ENCODE data around the gene C1orf87.

The C1orf87 gene

DNA sequence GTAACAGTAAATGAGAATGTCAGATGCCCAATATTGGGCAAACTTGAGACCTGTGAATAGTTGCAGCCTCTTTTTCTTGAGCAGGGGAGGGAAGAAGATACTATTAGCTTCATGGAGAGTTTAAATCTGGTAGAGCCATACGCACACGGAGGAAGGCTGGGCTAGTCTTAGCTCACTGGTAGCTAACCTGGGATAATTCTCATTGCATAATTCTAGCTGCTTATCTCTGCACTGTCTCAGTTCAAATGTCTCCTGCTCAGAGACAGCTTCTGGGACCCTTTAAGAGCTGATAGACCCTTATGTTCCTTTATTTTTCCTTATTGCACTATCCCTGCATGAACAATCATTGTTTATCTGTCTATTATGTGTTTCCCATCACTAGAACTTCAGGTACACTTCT is 8.4 kb downstream of the C1orf87 start:
- TF ChIP-seq, protein P1, sequence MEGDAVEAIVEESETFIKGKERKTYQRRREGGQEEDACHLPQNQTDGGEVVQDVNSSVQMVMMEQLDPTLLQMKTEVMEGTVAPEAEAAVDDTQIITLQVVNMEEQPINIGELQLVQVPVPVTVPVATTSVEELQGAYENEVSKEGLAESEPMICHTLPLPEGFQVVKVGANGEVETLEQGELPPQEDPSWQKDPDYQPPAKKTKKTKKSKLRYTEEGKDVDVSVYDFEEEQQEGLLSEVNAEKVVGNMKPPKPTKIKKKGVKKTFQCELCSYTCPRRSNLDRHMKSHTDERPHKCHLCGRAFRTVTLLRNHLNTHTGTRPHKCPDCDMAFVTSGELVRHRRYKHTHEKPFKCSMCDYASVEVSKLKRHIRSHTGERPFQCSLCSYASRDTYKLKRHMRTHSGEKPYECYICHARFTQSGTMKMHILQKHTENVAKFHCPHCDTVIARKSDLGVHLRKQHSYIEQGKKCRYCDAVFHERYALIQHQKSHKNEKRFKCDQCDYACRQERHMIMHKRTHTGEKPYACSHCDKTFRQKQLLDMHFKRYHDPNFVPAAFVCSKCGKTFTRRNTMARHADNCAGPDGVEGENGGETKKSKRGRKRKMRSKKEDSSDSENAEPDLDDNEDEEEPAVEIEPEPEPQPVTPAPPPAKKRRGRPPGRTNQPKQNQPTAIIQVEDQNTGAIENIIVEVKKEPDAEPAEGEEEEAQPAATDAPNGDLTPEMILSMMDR (IDR thresholded peaks at IDR 0.05; ENCODE audit: insufficient read depth, low read depth, low read length, missing control alignments), result no peak
- no peak overlapping the region for H3K4me3 ChIP-seq (ENCODE audit: low read length)
- no peak for DNase-seq (ENCODE audit: low read depth)

DNA sequence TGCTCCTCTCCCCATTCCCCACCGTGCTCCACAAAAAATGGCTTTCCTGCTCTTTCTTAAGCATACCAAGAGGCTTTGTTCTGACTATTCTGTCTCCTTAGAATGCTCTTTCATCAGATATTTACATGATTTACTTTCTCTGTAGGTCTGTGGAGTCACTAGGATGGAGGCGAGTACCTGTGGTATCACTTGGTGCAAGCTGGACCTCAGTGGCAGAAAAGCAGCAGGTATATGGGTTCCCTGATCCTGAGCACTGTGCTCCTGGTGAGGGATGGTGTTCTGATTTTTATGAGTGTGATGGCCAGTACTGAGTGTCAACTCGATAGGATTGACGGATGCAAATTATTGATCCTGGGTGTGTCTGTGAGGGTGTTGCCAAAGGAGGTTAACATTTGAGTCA is 10.0 kb downstream of the C1orf87 start:
- no peak for DNase-seq (ENCODE audit: low read depth)
- TF ChIP-seq, protein P1 (IDR thresholded peaks at IDR 0.05; ENCODE audit: insufficient read depth, low read depth, low read length, missing control alignments), result no peak
- no peak overlapping the region for H3K4me3 ChIP-seq (ENCODE audit: low read length)

DNA sequence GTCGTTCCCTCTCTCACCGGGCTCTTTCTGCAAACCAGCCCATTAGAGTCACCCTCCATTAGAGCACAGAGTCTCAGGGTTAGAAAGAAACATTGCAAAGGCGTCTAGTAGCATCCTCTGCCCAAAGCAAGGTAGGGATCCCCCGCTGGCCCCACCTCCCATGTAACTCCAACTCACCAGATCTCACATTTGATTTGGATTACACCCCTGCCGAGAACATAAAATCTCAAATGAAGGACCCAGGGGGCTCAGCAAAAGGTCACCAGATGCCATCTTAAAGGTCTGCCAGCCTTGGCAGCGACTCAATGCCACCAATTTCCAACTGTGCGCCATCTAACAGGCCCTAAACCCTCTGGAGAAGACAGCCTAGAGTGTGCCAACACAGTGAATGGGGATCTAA is 14.1 kb downstream of the C1orf87 start:
- H3K4me3 ChIP-seq (ENCODE audit: low read length), result no peak overlapping the region
- DNase-seq (ENCODE audit: low read depth), result no peak
- TF ChIP-seq, protein P1 (IDR thresholded peaks at IDR 0.05; ENCODE audit: insufficient read depth, low read depth, low read length, missing control alignments), result no peak

DNA sequence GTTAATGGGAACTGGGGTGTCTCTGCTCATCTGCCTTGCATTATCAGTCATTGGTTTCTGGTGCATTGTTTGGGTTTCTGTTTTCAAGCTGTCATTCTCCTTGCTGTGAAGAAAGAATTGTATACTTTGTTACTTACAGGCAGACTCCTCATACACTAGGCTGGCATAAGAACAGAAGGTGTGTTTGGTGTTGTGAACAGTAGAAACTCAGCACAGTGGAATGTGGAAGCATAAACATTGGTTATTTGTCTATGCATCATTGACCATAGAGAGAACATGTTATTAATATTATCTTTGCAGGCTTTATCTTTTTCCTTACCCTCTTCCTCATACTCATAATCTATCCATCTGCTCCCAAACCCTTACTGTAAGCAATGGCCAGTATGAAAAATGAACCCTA is 18.2 kb downstream of the C1orf87 start:
- peak; percentile 45 for DNase-seq (ENCODE audit: low read depth)
- H3K4me3 ChIP-seq (ENCODE audit: low read length), result no peak overlapping the region
- TF ChIP-seq, protein P1 (IDR thresholded peaks at IDR 0.05; ENCODE audit: insufficient read depth, low read depth, low read length, missing control alignments), result no peak

DNA sequence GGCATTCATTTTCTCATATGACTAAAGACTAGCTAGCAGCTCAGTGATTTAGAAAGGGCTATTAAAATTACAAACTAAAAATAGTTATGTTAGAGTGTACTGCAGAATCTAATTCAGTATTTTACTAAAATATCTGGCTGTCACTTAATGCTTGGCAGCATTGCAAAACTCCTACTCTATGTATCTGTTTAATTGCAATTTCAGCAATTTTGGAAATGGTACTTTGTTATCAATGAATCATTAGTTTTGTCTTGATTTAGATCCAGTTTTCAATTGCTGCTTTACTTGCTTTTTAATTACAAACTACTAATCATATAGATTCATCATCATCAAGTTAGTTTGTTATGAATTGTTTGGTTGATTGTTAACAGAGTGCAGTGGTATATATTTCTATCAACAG is 19.2 kb downstream of the C1orf87 start:
- H3K4me3 ChIP-seq (ENCODE audit: low read length), result no peak overlapping the region
- TF ChIP-seq, protein P1 (IDR thresholded peaks at IDR 0.05; ENCODE audit: insufficient read depth, low read depth, low read length, missing control alignments), result no peak
- DNase-seq (ENCODE audit: low read depth), result no peak

DNA sequence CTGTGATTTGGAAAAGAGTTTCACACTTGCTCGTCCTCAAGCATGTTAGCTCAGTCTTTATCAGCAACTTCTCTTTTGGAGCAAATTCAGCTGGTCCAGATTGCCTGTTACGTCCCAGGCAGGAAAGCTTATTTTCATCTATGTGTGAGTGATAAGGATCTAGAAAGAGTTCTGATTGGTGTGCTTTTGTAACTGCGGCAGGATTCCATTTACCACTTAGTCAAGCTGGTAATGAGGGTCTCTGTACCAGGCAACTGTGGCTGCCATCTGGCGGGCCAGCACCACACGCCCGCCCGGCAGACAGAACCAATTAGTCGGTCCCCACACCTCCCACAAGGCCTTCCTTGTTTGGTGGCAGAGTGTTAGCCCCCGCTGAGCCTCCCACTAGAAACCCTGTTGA is 21.0 kb downstream of the C1orf87 start:
- TF ChIP-seq, protein P1 (IDR thresholded peaks at IDR 0.05; ENCODE audit: insufficient read depth, low read depth, low read length, missing control alignments), result no peak
- H3K4me3 ChIP-seq (ENCODE audit: low read length), result no peak overlapping the region
- DNase-seq (ENCODE audit: low read depth), result no peak

DNA sequence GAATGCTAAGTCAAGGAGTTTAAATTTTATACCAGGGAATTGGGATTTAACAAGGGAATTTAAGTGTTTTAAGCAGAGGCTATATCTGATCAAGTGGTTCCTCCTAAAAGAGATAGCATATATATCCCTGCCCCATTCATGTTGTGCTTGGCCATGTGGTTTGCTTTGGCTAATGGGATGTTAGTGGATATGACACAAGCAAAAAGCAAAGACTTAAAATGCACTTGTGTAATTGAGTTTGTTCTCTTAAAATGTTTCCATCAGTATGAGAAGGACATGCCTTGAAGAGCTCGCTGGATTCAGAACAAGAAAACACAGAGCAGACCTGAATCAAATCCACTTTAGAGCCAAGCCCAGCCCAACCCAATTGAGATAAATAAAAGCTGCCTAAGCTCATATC is 22.4 kb downstream of the C1orf87 start:
- no peak overlapping the region for H3K4me3 ChIP-seq (ENCODE audit: low read length)
- TF ChIP-seq, protein P1 (IDR thresholded peaks at IDR 0.05; ENCODE audit: insufficient read depth, low read depth, low read length, missing control alignments), result no peak
- no peak for DNase-seq (ENCODE audit: low read depth)
